ENCODE data around the gene MALT1. TPM values are rescaled to one million over a fixed set of nuclear protein-coding genes. Genes with fewer than 3 reads are reported as not detected.

Gene MALT1
- total and polyA plus RNA-seq, 9 of the 15 experiments (the other 6 are each of a cell fraction or from before 2014, with no cell fraction given): 0.14 to 1.6 (median 0.32) TPM

GRCh38 chr18:58645398-58645797, 25.9 kb upstream of the MALT1 start:
- BruUV-seq (replicated peaks): no TSS peak
- H3K9me1 ChIP-seq (ENCODE audit: control insufficient read depth, insufficient read depth, low read length): no peaks in the 10 kb centered on the region
- no peaks in the 10 kb centered on the region for H4K20me1 ChIP-seq (replicated peaks; ENCODE audit: control insufficient read depth, insufficient read depth, low read length)
- ChIA-PET POLR2A (no interaction called here), CTCF (ENCODE audit: low intra/inter-chr PET ratio) (no interaction called here)
- no peak for FAIRE-seq
- no peak overlapping the region for H3K4me2 ChIP-seq (ENCODE audit: insufficient read depth, low read length)
- no peak overlapping the region for H3K4me3 ChIP-seq
- ATAC-seq: no peak
- no peaks in the 10 kb centered on the region for H3K4me1 ChIP-seq (replicated peaks in 1 of 2; ENCODE audit: control insufficient read depth in 2 of 2, insufficient read depth in 2 of 2, low read length in 2 of 2)
- H3K79me2 ChIP-seq (ENCODE audit: control insufficient read depth, insufficient read depth, low read length): no peaks in the 10 kb centered on the region
- H2AFZ ChIP-seq (ENCODE audit: low read depth, low read length): no peak overlapping the region
- H3K9ac ChIP-seq (ENCODE audit: insufficient read depth in 1 of 2, low read depth in 2 of 2, low read length in 2 of 2): no peak overlapping the region
- no peak for DNase-seq (ENCODE audit: extremely low read depth in 1 of 4, low spot score in 3 of 4)
- H3K36me3 ChIP-seq (ENCODE audit: control insufficient read depth, insufficient read depth, low read length): no peaks in the 10 kb centered on the region
- in situ Hi-C loops (cut with MboI) (no loop called here), intact Hi-C loops (cut with micrococcal nuclease) (no loop called here)
- no peaks in the 10 kb centered on the region for H3K9me3 ChIP-seq (replicated peaks; ENCODE audit: control insufficient read depth, insufficient read depth, low read depth, low read length)
- H3K27me3 ChIP-seq (ENCODE audit: control insufficient read depth in 2 of 2, insufficient read depth in 2 of 2, low read length in 2 of 2): no peaks in the 10 kb centered on the region
- H3K27ac ChIP-seq (ENCODE audit: extremely low read depth, low read depth, low read length): no peak overlapping the region
- WGBS (ENCODE audit: insufficient coverage, low coverage, missing lambda C conversion rate): 0% methylated on average over 4 of the region's 5 CpGs
- no peak for TF ChIP-seq NONO (IDR thresholded peaks at IDR 0.05; ENCODE audit: low read depth in 2 of 2, low read length in 1 of 2)
- TF ChIP-seq MEF2D (tag; conservative IDR thresholded peaks at IDR 0.05; ENCODE audit: low read depth): no peak
- TF ChIP-seq PREB (CRISPR knock-in tag; IDR thresholded peaks at IDR 0.05): no peak
- TF ChIP-seq GTF2E2 (tag; IDR thresholded peaks at IDR 0.05): no peak
- TF ChIP-seq TAL1 (IDR thresholded peaks at IDR 0.05): no peak
- TF ChIP-seq E2F3 (CRISPR knock-in tag; IDR thresholded peaks at IDR 0.05): no peak
- TF ChIP-seq CTCF (IDR thresholded peaks at IDR 0.05 in 2 of 3, conservative IDR thresholded peaks at IDR 0.05 in 1 of 3; ENCODE audit: insufficient read depth in 2 of 3, low read depth in 1 of 3, low read length in 3 of 3): no peak
- TF ChIP-seq ZNF280A (IDR thresholded peaks at IDR 0.05; ENCODE audit: low read depth, partially characterized antibody): no peak

All from K562 (cell line).